Thyroid gland (tissue), 4 donors: Measurements from ENCODE around the gene NRM. TPM values are rescaled to one million over a fixed set of nuclear protein-coding genes. Genes with fewer than 3 reads are reported as not detected.

ENCODE experiments used
- DNase-seq, 2 donors: peaks; one replicate each; pipeline ENCODE4 v3.0.0-alpha.2; 2019
- H3K27ac ChIP-seq, 3 donors: fragments of 200-600 bp; sonication (generic); 1 replicate in 2 of 3; 2 replicates in 1 of 3; pipeline ENCODE4 v1.5.1; 2016 to 2019; ENCODE audit warnings: mild to moderate bottlenecking in 1 of 3, moderate library complexity in 1 of 3
- H3K27me3 ChIP-seq: fragments of 200-600 bp; sonication (generic); one replicate; pipeline ENCODE4 v1.5.1; 2019
- H3K36me3 ChIP-seq, 2 donors: fragments of 200-600 bp; sonication (generic); one replicate each; pipeline ENCODE4 v1.5.1; 2016 to 2019
- H3K4me1 ChIP-seq, 2 donors: fragments of 200-600 bp; sonication (generic); one replicate each; pipeline ENCODE4 v1.5.1; 2017 to 2019
- H3K4me3 ChIP-seq, 3 donors: fragments of 200-600 bp; sonication (generic); replicated peaks in 1 of 3; 1 replicate in 2 of 3; 2 replicates in 1 of 3; pipeline ENCODE4 v1.5.1; 2016; ENCODE audit warnings: mild to moderate bottlenecking in 1 of 3
- H3K9me3 ChIP-seq: fragments of 200-600 bp; sonication (generic); one replicate; pipeline ENCODE4 v1.5.1; 2017
- CTCF ChIP-seq, 6 experiments: fragments of 200-600 bp in 3 of 6; fragments of 450-650 bp in 3 of 6; sonication (generic) in 3 of 6; IDR thresholded peaks; one replicate each; pipeline ENCODE4 v1.5.1; 2016 to 2019; ENCODE audit warnings: antibody characterized with exemption in 6 of 6, mild to moderate bottlenecking in 2 of 6, inconsistent platforms in 1 of 6, moderate library complexity in 1 of 6
- POLR2A ChIP-seq, 2 donors: fragments of 450-650 bp; IDR thresholded peaks; one replicate each; pipeline ENCODE4 v1.6.1; 2017; ENCODE audit warnings: antibody characterized with exemption in 2 of 2, mild to moderate bottlenecking in 2 of 2, moderate library complexity in 1 of 2
- WGBS, 2 donors: methylation state at CpG; one replicate each; pipeline ENCODE4 v1.1.5; 2017; 5-methylcytosine and 5-hydroxymethylcytosine counted together
- intact Hi-C: fragments of 100-400 bp; cut with DNase I; formaldehyde crosslinking; loops from one replicate; pipeline ENCODE4 v1.15.1; 2023
- total RNA-seq, 4 donors: library from RNA; depleted of rRNA; stranded (reverse); fragments of >200 nt; gene quantifications; one replicate each; pipeline ENCODE4 v1.2.3, GENCODE V29; 2016

The NRM gene, protein sequence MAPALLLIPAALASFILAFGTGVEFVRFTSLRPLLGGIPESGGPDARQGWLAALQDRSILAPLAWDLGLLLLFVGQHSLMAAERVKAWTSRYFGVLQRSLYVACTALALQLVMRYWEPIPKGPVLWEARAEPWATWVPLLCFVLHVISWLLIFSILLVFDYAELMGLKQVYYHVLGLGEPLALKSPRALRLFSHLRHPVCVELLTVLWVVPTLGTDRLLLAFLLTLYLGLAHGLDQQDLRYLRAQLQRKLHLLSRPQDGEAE
- total RNA-seq = 1 to 10 TPM; 3.5 to 8.3 (median 5.7) TPM

GRCh38 chr6:30690403-30691207 is at the start of gene NRM:
TSS of gene NRM (minus strand) at chr6:30690984. CDS start at chr6:30690974, 10 bp downstream.
- H3K4me3 ChIP-seq = peak within 1 kb of the TSS; percentile 35 to 62 (median 53)
- intact Hi-C loops = no loop called here
- no peaks in the 10 kb centered on the region for H3K9me3 ChIP-seq
- TF ChIP-seq POLR2A (IDR thresholded peaks at IDR 0.05) (peak in 1 of 2 donors; percentile 61), CTCF (IDR thresholded peaks at IDR 0.05) (no peak)
- H3K27ac ChIP-seq = peak within 1 kb of the TSS; percentile 50 to 80 (median 60)
- DNase-seq = peak; percentile 81 to 84
- WGBS, 2 donors = 2% methylated on average over 34 to 35 of the region's 40 CpGs
- no peaks in the 10 kb centered on the region for H3K36me3 ChIP-seq
- H3K27me3 ChIP-seq = no peaks in the 10 kb centered on the region
- peaks cover 32 to 49% of the 10 kb centered on the region in 2 donors for H3K4me1 ChIP-seq

DNA sequence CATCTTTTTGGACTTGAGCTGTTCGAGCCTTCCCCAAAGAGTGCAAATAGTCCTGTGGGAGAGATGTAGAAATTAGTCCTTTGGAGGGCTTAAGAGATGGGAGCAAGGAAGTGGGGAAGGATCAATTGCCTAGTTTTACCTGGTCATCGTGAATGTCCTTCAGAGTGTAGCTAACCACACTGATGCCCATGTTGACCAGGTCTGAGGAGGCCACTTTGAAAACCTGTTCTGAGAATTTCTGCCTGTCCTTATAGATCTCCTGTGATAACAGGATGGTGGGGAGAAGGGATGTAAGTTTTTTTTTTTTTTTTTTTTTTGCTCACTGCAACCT is 49.7 kb upstream of the NRM start:
- H3K4me3 ChIP-seq = no peak overlapping the region
- DNase-seq = no peak
- WGBS, 2 donors = 95 to 100% methylated on average over 2 of the region's 2 CpGs
- intact Hi-C loops = loop anchor here (10.0 kb wide), 3 partner anchors 84 to 344 kb away; partner anchors contain the start of gene DDR1
- no peaks in the 10 kb centered on the region for H3K9me3 ChIP-seq
- no peak overlapping the region for H3K27ac ChIP-seq
- H3K36me3 ChIP-seq = peaks cover 36 to 44% of the 10 kb centered on the region in 2 donors
- peaks cover 13 to 35% of the 10 kb centered on the region in 2 donors for H3K4me1 ChIP-seq
- TF ChIP-seq CTCF (IDR thresholded peaks at IDR 0.05) (no peak), POLR2A (IDR thresholded peaks at IDR 0.05) (no peak)
- H3K27me3 ChIP-seq = no peaks in the 10 kb centered on the region

DNA sequence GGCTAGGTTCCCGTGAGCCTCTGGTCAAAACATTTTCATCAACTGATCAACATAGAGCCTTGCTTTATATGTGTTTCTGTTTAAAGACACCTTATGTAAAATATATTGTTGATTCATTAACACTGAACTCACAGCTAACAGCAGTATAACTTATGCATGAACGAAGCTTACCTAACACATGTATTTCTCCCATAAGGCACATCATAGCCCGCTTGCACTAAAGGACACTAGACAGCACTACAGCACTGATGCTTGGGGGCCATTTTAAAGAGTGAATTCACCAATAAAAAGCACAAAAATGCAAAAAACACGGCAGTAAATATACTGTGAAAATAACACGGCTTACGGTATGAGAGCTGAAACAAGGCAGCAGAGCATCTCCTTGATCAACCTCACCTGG is 47.7 kb upstream of the NRM start:
- WGBS, 2 donors = 91 to 94% methylated on average over 6 of the region's 6 CpGs
- Histone ChIP-seq H3K4me3 (no peak overlapping the region), H3K36me3 (peaks cover 50 to 57% of the 10 kb centered on the region in 2 donors), H3K9me3 (no peaks in the 10 kb centered on the region), H3K4me1 (peaks cover 10 to 30% of the 10 kb centered on the region in 2 donors), H3K27ac (no peak overlapping the region), H3K27me3 (no peaks in the 10 kb centered on the region)
- TF ChIP-seq POLR2A (IDR thresholded peaks at IDR 0.05) (no peak), CTCF (IDR thresholded peaks at IDR 0.05) (no peak)
- intact Hi-C loops = no loop called here
- no peak for DNase-seq

DNA sequence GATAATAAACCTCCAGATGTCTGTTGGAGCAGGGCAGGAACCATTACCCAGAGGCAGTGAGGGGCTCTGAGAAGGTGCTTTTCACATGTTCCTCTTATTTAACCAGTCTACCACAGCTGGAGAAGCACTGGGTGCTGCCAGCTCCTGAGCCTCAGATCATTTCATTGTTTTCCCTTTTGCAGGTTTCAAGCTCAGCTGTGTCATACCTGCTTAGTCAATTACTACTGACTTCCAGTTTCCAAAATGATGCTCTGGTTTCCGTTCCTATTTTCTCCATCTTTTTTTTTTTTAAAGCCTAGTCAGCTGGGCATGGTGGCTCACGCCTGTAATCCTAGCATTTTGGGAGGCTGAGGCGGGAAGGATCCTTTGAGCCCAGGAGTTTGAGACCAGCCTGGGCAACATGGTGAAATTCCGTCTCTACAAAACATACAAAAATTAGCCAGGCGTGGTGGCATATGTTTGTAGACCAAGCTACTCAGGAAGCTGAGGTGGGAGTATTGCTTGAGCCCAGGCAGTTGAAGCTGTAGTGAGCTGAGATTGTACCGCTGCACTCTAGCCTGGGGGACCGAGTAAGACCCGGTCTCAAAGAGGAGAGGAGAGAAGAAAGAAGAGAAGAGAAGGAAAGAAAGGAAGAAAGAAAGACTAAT is 45.0 kb upstream of the NRM start:
- DNase-seq = no peak
- H3K9me3 ChIP-seq = no peaks in the 10 kb centered on the region
- H3K27me3 ChIP-seq = no peaks in the 10 kb centered on the region
- peak overlapping the region in 1 of 3 donors; percentile 10 for H3K27ac ChIP-seq
- peaks cover 3 to 18% of the 10 kb centered on the region in 2 donors for H3K4me1 ChIP-seq
- intact Hi-C loops = no loop called here
- H3K36me3 ChIP-seq = peaks cover 54 to 66% of the 10 kb centered on the region in 2 donors
- TF ChIP-seq POLR2A (IDR thresholded peaks at IDR 0.05) (no peak), CTCF (IDR thresholded peaks at IDR 0.05) (no peak)
- 76 to 83% methylated on average over 8 of the region's 8 CpGs for WGBS, 2 donors
- H3K4me3 ChIP-seq = no peak overlapping the region
